Endometrial microvascular endothelial cells (primary cell): Measurements from ENCODE around the gene NHSL2. TPM values are rescaled to one million over a fixed set of nuclear protein-coding genes. Genes with fewer than 3 reads are reported as not detected.
"Not testable (repeated sequence)": the region's sequence is repeated elsewhere in the genome, so short reads cannot be mapped to it uniquely, and the experiment has no call there.

Experiments
- in situ Hi-C: cut with HindIII; loops from 2 replicates; pipeline ENCODE4 v1.10.0; 2017; ENCODE audit warnings: low sequenced_read_pairs, low pct_unique_long_range_greater_than_20kb; ENCODE audit errors: inconsistent ontology term
- total RNA-seq: library from RNA; depleted of rRNA; stranded (reverse); fragments of >200 nt; gene quantifications from one replicate; pipeline ENCODE4 v1.2.3, GENCODE V29; 2015; ENCODE audit errors: inconsistent ontology term

Gene NHSL2
- total RNA-seq, 1 donor from 2014 or later = 30.7 TPM

- in situ Hi-C loops = not testable (repeated sequence)
Measured at GRCh38 chrX:71964184-71964583, 53.5 kb downstream of the NHSL2 start.

GRCh38 chrX:71974916-71975315 is 64.3 kb downstream of the NHSL2 start:
- in situ Hi-C loops = no loop called here

- in situ Hi-C loops = no loop called here
Measured at GRCh38 chrX:71976753-71977152, 66.1 kb downstream of the NHSL2 start.

- in situ Hi-C loops = no loop called here
Measured at GRCh38 chrX:71978164-71978563, 67.5 kb downstream of the NHSL2 start.

- in situ Hi-C loops = no loop called here
Measured at GRCh38 chrX:71989768-71990426, 79.3 kb downstream of the NHSL2 start.

GRCh38 chrX:71990518-71990917 is 79.9 kb downstream of the NHSL2 start:
- in situ Hi-C loops = no loop called here

- in situ Hi-C loops = no loop called here
Measured at GRCh38 chrX:71991164-71991563, 80.5 kb downstream of the NHSL2 start.

- in situ Hi-C loops = no loop called here
Measured at GRCh38 chrX:71992711-71993110, 82.1 kb downstream of the NHSL2 start.

- in situ Hi-C loops = no loop called here
Measured at GRCh38 chrX:71993371-71993770, 82.7 kb downstream of the NHSL2 start.

GRCh38 chrX:71994601-71995000 is 84.0 kb downstream of the NHSL2 start:
- in situ Hi-C loops = no loop called here

GRCh38 chrX:71995122-71995521 is 84.5 kb downstream of the NHSL2 start:
- in situ Hi-C loops = no loop called here

GRCh38 chrX:71996136-71996535 is 85.5 kb downstream of the NHSL2 start:
- in situ Hi-C loops = no loop called here

GRCh38 chrX:71996826-71997225 is 86.2 kb downstream of the NHSL2 start:
- in situ Hi-C loops = no loop called here

GRCh38 chrX:71997320-71997719 is 86.7 kb downstream of the NHSL2 start:
- in situ Hi-C loops = no loop called here

GRCh38 chrX:71998836-71999509 is 88.3 kb downstream of the NHSL2 start:
- in situ Hi-C loops = no loop called here

- in situ Hi-C loops = no loop called here
Measured at GRCh38 chrX:71999535-71999934, 88.9 kb downstream of the NHSL2 start.

- in situ Hi-C loops = loop anchor here (25.0 kb wide), 1 partner anchor 136 kb away; the partner anchor contains the start of gene RTL5
Measured at GRCh38 chrX:72001471-72001870, 90.8 kb downstream of the NHSL2 start.

- in situ Hi-C loops = loop anchor here (25.0 kb wide), 1 partner anchor 135 kb away; the partner anchor contains the start of gene RTL5
Measured at GRCh38 chrX:72001906-72002305, 91.3 kb downstream of the NHSL2 start.

GRCh38 chrX:72002875-72003274 is 92.2 kb downstream of the NHSL2 start:
- in situ Hi-C loops = loop anchor here (25.0 kb wide), 1 partner anchor 134 kb away; the partner anchor contains the start of gene RTL5
